ENCODE results near the gene ABHD8. TPM values are rescaled to one million over a fixed set of nuclear protein-coding genes. Genes with fewer than 3 reads are reported as not detected.

ABHD8 gene
- polyA plus RNA-seq, 4 donors: 7.8 to 15.5 (median 12.6) TPM

- no peak for DNase-seq (ENCODE audit: low read depth in 4 of 4, low spot score in 2 of 4)
Measured at GRCh38 chr19:17243830-17244617, 59.2 kb downstream of the ABHD8 start.

GRCh38 chr19:17243211-17243829, 59.9 kb downstream of the ABHD8 start:
- no peak for DNase-seq (ENCODE audit: low read depth in 4 of 4, low spot score in 2 of 4)

GRCh38 chr19:17242431-17243208, 60.6 kb downstream of the ABHD8 start:
- no peak for DNase-seq (ENCODE audit: low read depth in 4 of 4, low spot score in 2 of 4)

Other genes with a start within 250 kb of the ABHD8 start
- 10 to 100 TPM; 11.7 to 17.0 (median 15.5) TPM for gene HAUS8, start 228.0 kb downstream of the ABHD8 start, polyA plus RNA-seq (ENCODE audit: insufficient read length in 4 of 4)
- gene MYO9B, start 227.6 kb downstream of the ABHD8 start, polyA plus RNA-seq (ENCODE audit: insufficient read length in 4 of 4): 10 to 100 TPM; 45.2 to 74.4 (median 53.9) TPM
- 10 to 100 TPM; 27.1 to 37.3 (median 31.3) TPM for gene USE1, start 88.1 kb downstream of the ABHD8 start, polyA plus RNA-seq (ENCODE audit: insufficient read length in 4 of 4)
- gene OCEL1, start 77.2 kb downstream of the ABHD8 start, polyA plus RNA-seq (ENCODE audit: insufficient read length in 4 of 4): 10 to 100 TPM; 18.6 to 25.7 (median 23.2) TPM
- gene NR2F6, start 57.5 kb downstream of the ABHD8 start, polyA plus RNA-seq (ENCODE audit: insufficient read length in 4 of 4): 10 to 100 TPM; 35.1 to 64.1 (median 48.9) TPM
- gene USHBP1, start 38.7 kb downstream of the ABHD8 start, polyA plus RNA-seq (ENCODE audit: insufficient read length in 4 of 4): 1 to 10 TPM; 4.8 to 8.0 (median 7.6) TPM
- 100 to 1,000 TPM in 3 of 4 donors, 10 to 100 TPM in 1; 99.9 to 118 (median 108) TPM for gene BABAM1, start 36.0 kb downstream of the ABHD8 start, polyA plus RNA-seq (ENCODE audit: insufficient read length in 4 of 4)
- 1 to 10 TPM in 2 of 4 donors, under 1 TPM in 2; 0.86 to 2.3 (median 1.3) TPM for gene ANKLE1, start 21.5 kb downstream of the ABHD8 start, polyA plus RNA-seq (ENCODE audit: insufficient read length in 4 of 4)
- gene MRPL34, start 2.4 kb upstream of the ABHD8 start, polyA plus RNA-seq (ENCODE audit: insufficient read length in 4 of 4): 10 to 100 TPM; 48.5 to 77.6 (median 57.3) TPM
- gene DDA1, start 6.1 kb upstream of the ABHD8 start, polyA plus RNA-seq (ENCODE audit: insufficient read length in 4 of 4): 10 to 100 TPM; 31.3 to 48.7 (median 42.8) TPM
- 10 to 100 TPM in 3 of 4 donors, 1 to 10 TPM in 1; 8.3 to 21.1 (median 13.1) TPM for gene ANO8, start 31.4 kb upstream of the ABHD8 start, polyA plus RNA-seq (ENCODE audit: insufficient read length in 4 of 4)
- 10 to 100 TPM; 15.7 to 37.9 (median 24.6) TPM for gene GTPBP3, start 34.1 kb upstream of the ABHD8 start, polyA plus RNA-seq (ENCODE audit: insufficient read length in 4 of 4)
- 100 to 1,000 TPM; 162 to 238 (median 195) TPM for gene PLVAP, start 73.9 kb upstream of the ABHD8 start, polyA plus RNA-seq (ENCODE audit: insufficient read length in 4 of 4)
- gene CCDC194, start 90.8 kb upstream of the ABHD8 start, polyA plus RNA-seq (ENCODE audit: insufficient read length in 4 of 4): 1 to 10 TPM in 2 of 4 donors, under 1 TPM in 2; 0.83 to 6.2 (median 3.3) TPM
- gene BST2, start 102.2 kb upstream of the ABHD8 start, polyA plus RNA-seq (ENCODE audit: insufficient read length in 4 of 4): 100 to 1,000 TPM; 103 to 178 (median 119) TPM
- 10 to 100 TPM; 53.2 to 97.6 (median 80.9) TPM for gene MVB12A, start 116.6 kb upstream of the ABHD8 start, polyA plus RNA-seq (ENCODE audit: insufficient read length in 4 of 4)
- 1 to 10 TPM; 2.4 to 3.9 (median 3.3) TPM for gene TMEM221, start 145.2 kb upstream of the ABHD8 start, polyA plus RNA-seq (ENCODE audit: insufficient read length in 4 of 4)
- under 1 TPM in 2 of 4 donors, not detected in 2; 0.26 to 0.28 TPM for gene NXNL1, start 157.5 kb upstream of the ABHD8 start, polyA plus RNA-seq (ENCODE audit: insufficient read length in 4 of 4)
- gene SLC27A1, start 167.1 kb upstream of the ABHD8 start, polyA plus RNA-seq (ENCODE audit: insufficient read length in 4 of 4): 10 to 100 TPM; 10.7 to 24.7 (median 19.1) TPM
- 100 to 1,000 TPM in 1 of 4 donors, 10 to 100 TPM in 3; 57.6 to 100 (median 81.2) TPM for gene PGLS, start 208.2 kb upstream of the ABHD8 start, polyA plus RNA-seq (ENCODE audit: insufficient read length in 4 of 4)

All from left renal cortex interstitium (tissue), 4 donors.